Vagina (tissue), 2 donors: ENCODE data around the gene SLFNL1. TPM values are rescaled to one million over a fixed set of nuclear protein-coding genes. Genes with fewer than 3 reads are reported as not detected.

ENCODE experiments used
- DNase-seq, 2 donors: peaks; one replicate each; pipeline ENCODE4 v3.0.0-alpha.2; 2017; ENCODE audit errors: extremely low spot score in 2 of 2
- H3K27ac ChIP-seq: fragments of 200-600 bp; sonication (generic); one replicate; pipeline ENCODE4 v1.5.1; 2019
- H3K27me3 ChIP-seq: fragments of 200-600 bp; sonication (generic); one replicate; pipeline ENCODE4 v1.5.1; 2019
- H3K36me3 ChIP-seq, 2 donors: fragments of 200-600 bp; sonication (generic); one replicate each; pipeline ENCODE4 v1.5.1; 2017 to 2019
- H3K4me1 ChIP-seq: fragments of 200-600 bp; sonication (generic); one replicate; pipeline ENCODE4 v1.5.1; 2019
- H3K4me3 ChIP-seq, 2 donors: fragments of 200-600 bp; sonication (generic); 1 replicate in 1 of 2; 2 replicates in 1 of 2; pipeline ENCODE4 v1.5.1; 2016 to 2019
- H3K9me3 ChIP-seq: fragments of 200-600 bp; sonication (generic); one replicate; pipeline ENCODE4 v1.5.1; 2019
- CTCF ChIP-seq, 3 experiments: fragments of 450-650 bp in 2 of 3; fragments of 200-600 bp in 1 of 3; sonication (generic) in 1 of 3; IDR thresholded peaks; one replicate each; pipeline ENCODE4 v1.5.1; 2017 to 2019; ENCODE audit warnings: antibody characterized with exemption in 3 of 3, mild to moderate bottlenecking in 2 of 3, moderate library complexity in 2 of 3
- POLR2A ChIP-seq, 2 donors: fragments of 450-650 bp; IDR thresholded peaks; one replicate each; pipeline ENCODE4 v1.6.1; 2017; ENCODE audit warnings: antibody characterized with exemption in 2 of 2, mild to moderate bottlenecking in 2 of 2, moderate library complexity in 2 of 2
- POLR2AphosphoS5 ChIP-seq, 2 donors: sonication (generic); formaldehyde crosslinking; IDR thresholded peaks; one replicate each; pipeline ENCODE4 v1.9.0; 2017; ENCODE audit warnings: antibody characterized with exemption in 2 of 2, mild to moderate bottlenecking in 2 of 2, low read depth in 1 of 2; ENCODE audit not compliant: insufficient read depth in 1 of 2
- intact Hi-C: fragments of 100-400 bp; cut with DNase I; formaldehyde crosslinking; loops from one replicate; pipeline ENCODE4 v1.15.1; 2023
- total RNA-seq: library from RNA; depleted of rRNA; stranded (reverse); fragments of >200 nt; gene quantifications from one replicate; pipeline ENCODE4 v1.2.3, GENCODE V29; 2016

SLFNL1 gene
- total RNA-seq, 1 donor from 2014 or later = 1.2 TPM

- Histone ChIP-seq H3K27ac (no peak overlapping the region), H3K36me3 (peaks cover 0 to 17% of the 10 kb centered on the region in 2 donors), H3K4me3 (no peak overlapping the region), H3K4me1 (no peaks in the 10 kb centered on the region), H3K27me3 (no peaks in the 10 kb centered on the region), H3K9me3 (no peaks in the 10 kb centered on the region)
- DNase-seq = no peak
- no peak for TF ChIP-seq CTCF (IDR thresholded peaks at IDR 0.05)
- TF ChIP-seq POLR2A (IDR thresholded peaks at IDR 0.05) = no peak
- no peak for TF ChIP-seq POLR2AphosphoS5 (IDR thresholded peaks at IDR 0.05; ENCODE audit: insufficient read depth in 1 of 2, low read depth in 1 of 2)
- intact Hi-C loops = no loop called here
Observed at GRCh38 chr1:41015281-41015896, 6.1 kb downstream of the SLFNL1 start.

GRCh38 chr1:41014871-41015270 is 6.7 kb downstream of the SLFNL1 start:
- H3K4me1 ChIP-seq = no peaks in the 10 kb centered on the region
- H3K27me3 ChIP-seq = no peaks in the 10 kb centered on the region
- no peak overlapping the region for H3K27ac ChIP-seq
- intact Hi-C loops = no loop called here
- H3K9me3 ChIP-seq = no peaks in the 10 kb centered on the region
- no peak for TF ChIP-seq POLR2AphosphoS5 (IDR thresholded peaks at IDR 0.05; ENCODE audit: insufficient read depth in 1 of 2, low read depth in 1 of 2)
- TF ChIP-seq POLR2A (IDR thresholded peaks at IDR 0.05) = no peak
- TF ChIP-seq CTCF (IDR thresholded peaks at IDR 0.05) = no peak
- DNase-seq = no peak
- H3K4me3 ChIP-seq = no peak overlapping the region
- H3K36me3 ChIP-seq = peaks cover 0 to 23% of the 10 kb centered on the region in 2 donors

- Histone ChIP-seq H3K36me3 (peaks cover 4 to 33% of the 10 kb centered on the region in 2 donors), H3K27ac (no peak overlapping the region)
Observed at GRCh38 chr1:41013796-41014195, 7.7 kb downstream of the SLFNL1 start.

GRCh38 chr1:41013024-41013423 is 8.5 kb downstream of the SLFNL1 start:
- Histone ChIP-seq H3K27ac (no peak overlapping the region), H3K4me3 (no peak overlapping the region), H3K4me1 (no peaks in the 10 kb centered on the region), H3K36me3 (peaks cover 4 to 39% of the 10 kb centered on the region in 2 donors), H3K9me3 (no peaks in the 10 kb centered on the region), H3K27me3 (no peaks in the 10 kb centered on the region)
- no peak for DNase-seq
- TF ChIP-seq POLR2A (IDR thresholded peaks at IDR 0.05) (no peak), POLR2AphosphoS5 (IDR thresholded peaks at IDR 0.05; ENCODE audit: insufficient read depth in 1 of 2, low read depth in 1 of 2) (no peak), CTCF (IDR thresholded peaks at IDR 0.05) (no peak)
- intact Hi-C loops = no loop called here

More at GRCh38 chr1:41013796-41014195, 7.7 kb downstream of the SLFNL1 start:
- Histone ChIP-seq H3K27me3 (no peaks in the 10 kb centered on the region), H3K4me3 (no peak overlapping the region), H3K9me3 (no peaks in the 10 kb centered on the region), H3K4me1 (no peaks in the 10 kb centered on the region)
- intact Hi-C loops = no loop called here
- no peak for DNase-seq
- TF ChIP-seq POLR2A (IDR thresholded peaks at IDR 0.05) = no peak
- TF ChIP-seq POLR2AphosphoS5 (IDR thresholded peaks at IDR 0.05; ENCODE audit: insufficient read depth in 1 of 2, low read depth in 1 of 2) = no peak
- TF ChIP-seq CTCF (IDR thresholded peaks at IDR 0.05) = no peak

GRCh38 chr1:41010345-41010744 is 11.2 kb downstream of the SLFNL1 start:
- Histone ChIP-seq H3K27ac (no peak overlapping the region), H3K36me3 (peaks cover 4 to 62% of the 10 kb centered on the region in 2 donors), H3K9me3 (no peaks in the 10 kb centered on the region), H3K4me1 (no peaks in the 10 kb centered on the region), H3K4me3 (no peak overlapping the region), H3K27me3 (no peaks in the 10 kb centered on the region)
- intact Hi-C loops = no loop called here
- TF ChIP-seq CTCF (IDR thresholded peaks at IDR 0.05) (no peak), POLR2AphosphoS5 (IDR thresholded peaks at IDR 0.05; ENCODE audit: insufficient read depth in 1 of 2, low read depth in 1 of 2) (no peak), POLR2A (IDR thresholded peaks at IDR 0.05) (no peak)
- DNase-seq = no peak
